NK-92 (cell line): ENCODE measurements around the gene ZDHHC8.

Experiments used
- DNase-seq: peaks from one replicate; lab custom pipeline; 2025; ENCODE audit not compliant: unreplicated experiment; lab: John Stamatoyannopoulos, UW

ZDHHC8 gene

DNA sequence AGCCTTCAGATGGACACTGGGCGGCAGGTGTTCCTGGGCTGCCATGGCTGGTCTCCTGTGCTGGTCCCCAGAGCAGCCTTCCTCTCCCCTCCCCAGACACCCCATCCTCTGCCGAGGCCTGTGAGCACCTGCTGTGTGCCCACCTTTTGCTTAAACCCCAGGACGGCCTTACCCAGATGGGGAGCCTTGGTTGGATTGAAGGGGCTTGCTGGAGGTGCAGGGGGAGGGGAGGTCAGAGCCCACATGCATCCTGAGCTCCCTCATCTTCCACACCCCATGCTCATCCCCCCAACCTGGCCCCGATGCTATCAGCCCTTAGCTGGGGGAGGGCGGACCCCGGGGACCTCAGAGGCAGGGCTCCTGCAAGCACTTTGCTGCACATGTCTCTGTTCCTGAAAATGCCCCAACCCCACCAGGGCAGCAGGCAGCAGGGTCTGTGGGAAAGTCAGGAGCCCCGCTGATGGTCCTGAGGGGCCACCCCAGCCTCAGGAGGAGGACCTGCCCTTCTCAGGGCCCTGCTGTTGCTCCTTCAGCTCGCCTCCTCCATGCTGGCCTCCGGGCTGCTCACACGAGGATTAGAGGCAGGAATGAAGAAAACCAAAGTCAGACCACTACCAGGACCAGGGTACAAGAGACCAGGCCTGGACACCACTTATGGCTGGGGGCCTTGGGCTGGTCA, 60.8 kb downstream of the ZDHHC8 start:
- DNase-seq = no peak

DNA sequence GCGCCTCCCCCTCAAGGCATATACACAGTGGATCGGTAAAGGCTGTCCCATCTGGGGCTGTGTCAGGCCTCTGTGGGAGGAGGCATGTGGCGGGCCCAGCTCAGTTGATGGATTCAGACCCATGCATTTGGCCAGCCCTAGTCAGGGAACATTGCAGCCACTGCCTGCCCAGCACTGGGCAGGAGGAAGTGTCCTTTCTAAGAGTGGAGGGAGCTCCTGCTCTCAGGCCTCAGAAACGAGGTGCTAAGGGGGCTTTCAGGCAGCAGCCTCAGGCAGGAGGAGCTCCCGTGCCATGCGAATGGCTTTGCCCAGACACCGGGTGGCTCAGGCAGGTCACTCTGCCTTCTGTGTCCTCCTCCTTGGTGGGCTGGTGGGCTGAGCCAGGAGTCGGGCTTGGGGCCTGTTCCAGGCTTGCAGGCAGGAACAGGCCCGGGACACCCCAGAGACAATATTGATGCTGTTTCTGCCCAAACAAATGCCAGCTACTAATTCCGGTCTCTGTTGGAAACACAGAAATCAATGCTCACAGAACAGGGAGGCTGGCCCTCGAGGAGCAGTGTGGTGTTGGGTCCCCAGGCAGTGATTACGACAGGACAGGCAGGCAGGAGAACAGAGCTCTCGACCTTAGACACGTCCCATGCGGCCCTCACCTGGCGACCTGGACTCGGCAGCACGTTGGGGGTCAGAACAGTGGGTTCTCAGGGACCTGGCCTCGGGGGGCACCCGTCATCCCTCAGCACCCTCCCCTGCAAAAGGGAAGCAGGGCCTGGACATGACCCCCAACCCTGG, 61.6 kb downstream of the ZDHHC8 start:
- no peak for DNase-seq

DNA sequence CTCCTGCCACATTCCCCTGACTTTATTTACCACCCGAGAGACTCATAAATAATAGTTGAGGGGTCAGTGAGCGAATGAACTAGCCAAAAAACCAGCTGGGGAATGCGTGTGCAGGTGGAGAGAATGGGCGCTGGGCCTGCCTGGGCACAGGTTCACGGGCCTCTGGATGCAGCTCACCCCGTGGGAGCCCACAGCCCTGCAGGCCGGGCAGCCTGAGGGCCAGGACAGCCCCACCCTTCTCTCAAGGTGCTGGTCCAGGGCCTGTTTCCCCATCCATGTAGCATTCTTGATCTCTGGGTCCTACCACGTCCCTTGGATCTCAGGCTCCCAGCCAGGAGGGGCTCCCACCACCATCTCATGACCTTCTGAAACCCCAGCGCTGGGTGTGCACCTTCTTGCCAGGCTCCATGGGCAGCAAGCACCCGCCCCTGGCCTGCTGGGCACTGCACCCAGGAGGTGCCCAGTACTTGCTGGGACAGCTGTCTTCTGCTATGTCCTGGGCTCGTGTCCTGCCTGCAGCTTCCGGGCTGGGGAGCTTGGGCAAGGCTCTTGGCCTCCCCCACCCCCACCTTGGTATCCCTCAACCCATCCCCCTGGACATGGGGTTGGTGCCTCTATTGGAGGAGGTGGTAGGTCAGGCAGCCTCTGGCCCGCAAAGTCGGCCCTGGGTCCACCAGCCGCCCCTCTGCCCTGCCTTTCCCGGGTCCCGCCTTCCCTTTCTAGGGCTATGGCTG, 62.3 kb downstream of the ZDHHC8 start:
- no peak for DNase-seq

DNA sequence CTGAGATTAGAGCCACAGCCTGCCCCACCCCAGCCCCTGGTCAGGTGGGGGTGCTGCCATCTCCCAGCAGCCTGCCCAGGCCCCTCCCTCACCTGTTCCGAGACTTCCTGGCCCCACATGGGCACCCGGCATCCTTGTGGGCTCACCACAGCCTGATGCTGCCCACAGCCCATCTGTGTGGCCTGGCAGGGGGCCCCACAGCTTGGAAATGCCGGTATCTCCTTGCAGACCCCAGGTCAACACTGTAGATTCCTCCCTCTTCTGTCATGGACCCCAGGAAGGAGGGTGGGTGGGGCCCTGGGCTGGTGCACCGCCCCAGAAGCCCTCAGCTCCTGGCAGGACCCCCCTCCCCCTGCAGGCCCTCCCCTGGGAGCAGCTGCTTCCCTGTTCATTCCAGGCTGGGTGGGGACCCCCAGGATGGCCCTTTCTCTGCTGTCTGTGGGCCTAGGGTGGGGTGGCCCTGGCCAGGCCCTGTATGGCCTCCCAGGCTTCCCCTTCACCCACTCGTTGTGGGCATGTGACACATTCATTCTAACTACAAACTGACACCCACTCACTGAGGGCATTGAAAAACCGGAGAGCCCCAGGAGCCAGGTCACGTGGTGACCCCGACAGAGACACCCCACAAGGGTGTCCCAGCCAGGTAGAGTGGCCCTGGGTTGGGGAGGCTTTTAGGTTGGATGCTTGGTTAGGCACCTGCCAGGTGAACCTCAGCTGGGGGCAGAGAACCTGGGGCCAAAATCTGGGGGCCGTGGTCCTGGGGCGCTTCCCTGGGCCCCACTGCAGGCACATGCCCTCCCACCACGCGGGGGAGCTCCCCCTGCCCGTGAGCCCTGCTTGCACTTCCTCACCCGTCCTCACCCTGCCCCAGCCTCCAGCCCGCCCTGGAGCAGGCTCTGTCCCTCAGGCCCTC, 63.3 kb downstream of the ZDHHC8 start:
- no peak for DNase-seq

- DNase-seq = no peak
Measured at GRCh38 chr22:20196094-20196842, 64.7 kb downstream of the ZDHHC8 start.
